ENCODE measurements around the gene EMILIN3.
"Not testable (repeated sequence)": the region's sequence is repeated elsewhere in the genome, so short reads cannot be mapped to it uniquely, and the experiment has no call there.

Gene EMILIN3

DNA sequence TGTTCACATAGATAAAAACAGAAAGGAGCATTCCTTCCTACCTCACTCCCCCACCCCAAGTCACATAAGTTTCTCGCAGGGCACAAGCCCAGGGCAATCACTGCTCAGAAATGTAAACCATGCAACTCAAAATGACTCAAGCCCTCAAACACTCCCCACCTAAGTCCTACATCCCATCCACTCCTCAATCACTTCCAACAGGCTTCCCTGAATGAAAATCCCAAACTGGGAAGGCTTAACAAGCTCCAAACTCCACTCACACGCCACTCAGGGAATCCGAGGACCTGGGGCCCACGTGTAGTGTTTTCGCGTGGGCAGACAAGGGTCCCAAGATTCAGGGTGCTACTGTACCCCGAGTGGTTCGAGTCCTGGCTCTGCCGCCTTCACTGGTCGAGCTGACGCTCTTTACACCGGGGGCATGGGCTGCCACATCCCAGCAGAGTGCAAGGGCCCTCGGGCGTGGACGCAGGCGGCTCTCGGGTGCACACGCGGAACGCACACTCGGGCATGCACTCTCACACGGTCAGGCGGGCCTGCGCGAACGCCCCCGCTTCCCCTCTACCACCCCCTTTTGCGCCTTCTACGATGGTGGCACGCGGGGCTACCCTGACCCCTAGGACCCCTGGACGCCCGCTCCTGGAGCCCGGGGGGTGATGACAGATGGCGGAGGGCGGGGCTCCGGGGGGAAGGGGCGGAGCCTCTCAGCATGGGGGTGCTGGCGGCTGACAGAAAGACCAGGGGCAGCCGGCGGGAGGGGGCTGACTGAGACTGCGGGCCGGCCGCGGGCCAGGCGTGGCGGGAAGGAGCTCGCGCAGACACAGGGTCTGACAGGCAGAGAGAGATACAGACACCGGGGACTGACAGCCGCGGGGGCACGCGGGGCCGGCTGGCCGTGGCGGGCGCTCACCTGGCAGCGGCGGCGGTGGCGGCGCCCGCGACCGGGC is 49.7 kb downstream of the EMILIN3 start:
- DNase-seq: peak; percentile 79

DNA sequence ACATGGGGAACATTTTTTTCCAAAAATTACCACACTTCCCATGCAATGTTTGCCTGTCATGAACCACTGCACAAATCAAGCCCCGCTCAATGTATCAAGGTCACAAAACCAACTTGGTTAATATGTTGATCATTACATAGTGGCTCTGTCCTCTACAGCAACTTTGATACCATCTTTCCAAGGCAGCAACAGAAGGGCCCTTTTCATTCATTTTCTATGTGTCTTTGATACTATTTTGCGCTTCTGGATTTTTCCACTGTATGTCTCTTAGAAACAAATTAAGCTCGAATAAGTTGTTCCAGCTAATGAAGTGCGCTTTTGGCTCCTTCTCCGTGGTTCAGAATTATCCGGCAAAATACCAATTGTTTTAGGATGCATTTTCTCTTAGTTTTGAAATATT is 50.6 kb downstream of the EMILIN3 start:
- DNase-seq: no peak

DNA sequence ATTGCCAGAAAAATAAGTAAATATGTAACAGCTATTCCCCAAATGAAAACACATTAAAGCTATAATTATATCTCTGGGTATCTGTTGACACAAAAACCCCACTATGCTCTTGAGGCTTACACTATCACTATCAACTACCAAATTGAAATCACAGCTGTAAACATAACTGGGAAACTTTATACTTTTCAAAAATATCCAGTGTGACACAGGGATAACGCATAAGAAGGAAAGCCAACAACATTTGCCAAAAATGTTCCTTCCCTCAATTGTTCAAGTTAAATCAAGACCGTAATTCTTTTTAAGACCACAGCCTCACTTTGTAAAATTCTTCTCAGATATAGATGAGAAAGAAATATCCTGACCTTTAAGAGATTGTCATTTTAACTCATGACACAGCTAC is 52.2 kb downstream of the EMILIN3 start:
- DNase-seq: no peak

DNA sequence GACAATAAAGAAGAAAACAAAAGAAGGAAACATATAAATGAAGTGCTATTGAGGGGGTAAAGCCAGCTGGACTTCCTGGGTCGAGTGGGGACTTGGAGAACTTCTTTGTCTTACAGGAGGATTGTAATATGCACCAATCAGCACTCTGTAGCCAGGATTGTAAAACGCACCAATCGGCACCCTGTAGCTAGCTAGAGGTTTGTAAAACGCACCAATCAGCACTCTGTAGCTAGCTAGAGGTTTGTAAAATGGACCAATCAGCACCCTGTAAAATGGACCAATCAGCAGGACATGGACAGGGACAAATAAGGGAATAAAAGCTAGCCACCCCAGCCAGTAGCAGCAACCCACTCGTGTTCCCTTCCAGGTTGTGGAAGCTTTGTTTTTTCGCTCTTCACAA is 54.6 kb downstream of the EMILIN3 start:
- not testable (repeated sequence) for DNase-seq
